ENCODE measurements around the gene PLTP.
A peak's percentile ranks its signal among the peaks of the same experiment; 100 is the strongest.

The PLTP gene

DNA sequence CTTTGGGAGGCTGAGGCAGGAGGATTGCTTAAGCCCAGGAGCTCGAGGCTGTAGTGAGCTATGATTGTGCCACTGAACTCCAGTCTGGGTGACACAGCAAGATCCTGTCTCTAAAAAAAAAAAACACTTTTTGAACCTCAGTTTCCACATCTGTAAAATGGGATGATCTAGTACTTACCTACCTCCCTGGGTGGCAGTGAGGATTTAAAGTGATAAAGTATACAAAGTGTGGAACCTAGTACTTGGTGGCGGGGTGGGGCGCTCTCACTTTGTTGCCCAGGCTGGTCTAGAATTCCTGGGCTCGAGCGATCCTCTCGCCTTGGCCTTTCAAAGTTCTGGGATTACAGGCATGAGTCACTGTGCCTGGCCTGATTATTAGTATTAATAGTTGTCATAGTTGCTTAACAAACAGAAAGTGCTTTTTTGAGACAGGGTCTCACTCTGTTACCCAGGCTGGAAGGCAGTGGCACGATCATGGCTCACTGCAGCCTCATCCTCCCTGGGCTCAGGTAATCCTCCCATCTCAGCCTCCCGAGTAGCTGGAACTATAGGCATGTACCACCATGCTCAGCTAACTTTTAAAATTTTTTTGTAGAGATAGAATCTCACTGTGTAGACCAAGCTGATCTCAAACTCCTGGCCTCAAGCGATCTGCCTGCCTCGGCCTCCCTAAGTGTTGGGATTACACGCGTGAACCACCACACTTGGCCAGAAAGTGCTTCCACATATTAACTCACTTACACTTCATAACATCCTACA is 7.0 kb upstream of the PLTP start:
- TF ChIP-seq, protein P1, sequence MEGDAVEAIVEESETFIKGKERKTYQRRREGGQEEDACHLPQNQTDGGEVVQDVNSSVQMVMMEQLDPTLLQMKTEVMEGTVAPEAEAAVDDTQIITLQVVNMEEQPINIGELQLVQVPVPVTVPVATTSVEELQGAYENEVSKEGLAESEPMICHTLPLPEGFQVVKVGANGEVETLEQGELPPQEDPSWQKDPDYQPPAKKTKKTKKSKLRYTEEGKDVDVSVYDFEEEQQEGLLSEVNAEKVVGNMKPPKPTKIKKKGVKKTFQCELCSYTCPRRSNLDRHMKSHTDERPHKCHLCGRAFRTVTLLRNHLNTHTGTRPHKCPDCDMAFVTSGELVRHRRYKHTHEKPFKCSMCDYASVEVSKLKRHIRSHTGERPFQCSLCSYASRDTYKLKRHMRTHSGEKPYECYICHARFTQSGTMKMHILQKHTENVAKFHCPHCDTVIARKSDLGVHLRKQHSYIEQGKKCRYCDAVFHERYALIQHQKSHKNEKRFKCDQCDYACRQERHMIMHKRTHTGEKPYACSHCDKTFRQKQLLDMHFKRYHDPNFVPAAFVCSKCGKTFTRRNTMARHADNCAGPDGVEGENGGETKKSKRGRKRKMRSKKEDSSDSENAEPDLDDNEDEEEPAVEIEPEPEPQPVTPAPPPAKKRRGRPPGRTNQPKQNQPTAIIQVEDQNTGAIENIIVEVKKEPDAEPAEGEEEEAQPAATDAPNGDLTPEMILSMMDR (IDR thresholded peaks at IDR 0.05; ENCODE audit: low read depth, low read length, missing control alignments): no peak
- no peak for DNase-seq (ENCODE audit: extremely low read depth, low read depth)
- H3K4me3 ChIP-seq (replicated peaks; ENCODE audit: low read depth, low read length): no peak overlapping the region

DNA sequence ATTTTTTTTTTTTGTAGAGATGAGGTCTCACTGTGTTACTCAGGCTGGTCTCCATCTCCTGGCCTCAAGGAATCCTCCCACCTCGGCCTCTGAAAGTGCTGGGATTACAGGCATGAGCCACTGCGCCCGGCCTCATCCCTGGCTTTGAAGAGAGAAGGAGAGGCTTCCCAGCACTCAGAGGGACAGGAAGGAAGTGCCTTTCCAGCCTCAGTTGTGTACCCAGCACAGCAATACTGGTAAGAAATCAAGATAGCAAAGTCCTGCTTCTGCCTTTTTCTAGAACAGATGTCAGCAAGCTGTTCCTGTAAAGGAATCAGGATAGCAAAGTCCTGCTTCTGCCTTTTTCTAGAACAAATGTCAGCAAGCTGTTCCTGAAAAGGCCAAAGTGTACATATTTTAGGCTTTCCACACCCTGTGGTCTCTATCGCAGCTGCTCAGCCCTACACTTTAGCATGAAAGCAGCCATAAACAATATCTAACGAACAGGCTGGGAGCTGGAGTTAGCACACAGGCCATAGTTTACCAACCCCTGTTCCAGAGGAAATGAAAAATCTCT is 6.3 kb upstream of the PLTP start:
- no peak for DNase-seq (ENCODE audit: extremely low read depth, low read depth)
- TF ChIP-seq, protein P1 (IDR thresholded peaks at IDR 0.05; ENCODE audit: low read depth, low read length, missing control alignments): no peak
- H3K4me3 ChIP-seq (replicated peaks; ENCODE audit: low read depth, low read length): no peak overlapping the region

DNA sequence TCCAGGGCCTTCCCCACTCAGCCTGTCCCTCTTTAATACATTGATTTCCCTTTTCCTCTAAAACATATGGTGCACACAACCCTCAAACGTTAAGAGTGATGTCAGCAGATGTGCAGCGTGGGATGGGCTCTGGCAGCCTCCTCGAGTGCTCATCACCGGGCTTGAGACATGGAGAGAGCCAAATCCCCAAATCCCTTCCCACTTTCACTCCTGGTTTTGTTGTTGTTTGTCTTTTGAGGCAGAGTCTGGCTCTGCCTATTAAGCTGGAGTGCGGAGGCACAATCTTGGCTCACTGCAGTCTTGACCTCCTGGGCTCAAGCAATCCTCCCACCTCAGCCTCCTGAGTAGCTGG is 5.8 kb upstream of the PLTP start:
- H3K4me3 ChIP-seq (replicated peaks; ENCODE audit: low read depth, low read length): no peak overlapping the region
- TF ChIP-seq, protein P1 (IDR thresholded peaks at IDR 0.05; ENCODE audit: low read depth, low read length, missing control alignments): no peak
- no peak for DNase-seq (ENCODE audit: extremely low read depth, low read depth)

DNA sequence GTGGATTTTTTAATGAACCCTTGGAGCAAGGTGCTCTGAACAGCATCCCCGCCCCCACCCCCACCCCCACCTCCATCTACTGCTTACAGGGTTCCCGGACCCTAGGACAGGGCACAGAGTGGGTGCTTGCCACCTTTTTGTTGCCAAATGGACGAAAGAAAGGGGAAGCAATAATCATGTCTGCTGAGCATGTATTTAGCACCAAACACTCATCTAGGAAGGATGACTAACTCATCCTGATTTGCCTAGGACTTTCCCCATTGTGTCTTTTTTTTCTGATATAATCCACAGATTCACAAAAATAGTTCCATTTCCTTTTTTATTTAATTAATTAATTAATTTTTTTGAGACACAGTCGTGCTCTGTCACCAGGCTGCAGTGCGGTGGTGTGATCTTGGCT is 1.2 kb upstream of the PLTP start:
- no peak for DNase-seq (ENCODE audit: extremely low read depth, low read depth)
- no peak overlapping the region for H3K4me3 ChIP-seq (replicated peaks; ENCODE audit: low read depth, low read length)
- TF ChIP-seq, protein P1 (IDR thresholded peaks at IDR 0.05; ENCODE audit: low read depth, low read length, missing control alignments): no peak

DNA sequence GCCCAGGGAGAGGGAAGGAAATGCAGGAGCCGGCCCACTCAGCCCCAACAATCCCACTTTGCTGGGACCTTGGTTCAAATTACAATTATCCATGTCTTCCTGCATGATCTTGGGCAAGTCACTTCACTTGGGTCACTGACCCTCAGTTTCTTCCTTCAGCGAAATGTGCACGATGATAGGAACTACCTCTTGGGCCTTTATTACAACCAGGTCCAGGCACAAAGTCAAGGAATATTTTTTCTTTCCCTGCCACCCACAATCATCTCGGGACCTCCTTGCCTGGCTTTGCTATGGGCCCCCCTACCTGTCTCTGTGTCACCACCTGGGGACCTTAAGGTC is 358 bp upstream of the PLTP start:
- TF ChIP-seq, protein P1 (IDR thresholded peaks at IDR 0.05; ENCODE audit: low read depth, low read length, missing control alignments): no peak
- DNase-seq (ENCODE audit: extremely low read depth, low read depth): no peak
- peak overlapping the region; percentile 74 for H3K4me3 ChIP-seq (replicated peaks; ENCODE audit: low read depth, low read length)

DNA sequence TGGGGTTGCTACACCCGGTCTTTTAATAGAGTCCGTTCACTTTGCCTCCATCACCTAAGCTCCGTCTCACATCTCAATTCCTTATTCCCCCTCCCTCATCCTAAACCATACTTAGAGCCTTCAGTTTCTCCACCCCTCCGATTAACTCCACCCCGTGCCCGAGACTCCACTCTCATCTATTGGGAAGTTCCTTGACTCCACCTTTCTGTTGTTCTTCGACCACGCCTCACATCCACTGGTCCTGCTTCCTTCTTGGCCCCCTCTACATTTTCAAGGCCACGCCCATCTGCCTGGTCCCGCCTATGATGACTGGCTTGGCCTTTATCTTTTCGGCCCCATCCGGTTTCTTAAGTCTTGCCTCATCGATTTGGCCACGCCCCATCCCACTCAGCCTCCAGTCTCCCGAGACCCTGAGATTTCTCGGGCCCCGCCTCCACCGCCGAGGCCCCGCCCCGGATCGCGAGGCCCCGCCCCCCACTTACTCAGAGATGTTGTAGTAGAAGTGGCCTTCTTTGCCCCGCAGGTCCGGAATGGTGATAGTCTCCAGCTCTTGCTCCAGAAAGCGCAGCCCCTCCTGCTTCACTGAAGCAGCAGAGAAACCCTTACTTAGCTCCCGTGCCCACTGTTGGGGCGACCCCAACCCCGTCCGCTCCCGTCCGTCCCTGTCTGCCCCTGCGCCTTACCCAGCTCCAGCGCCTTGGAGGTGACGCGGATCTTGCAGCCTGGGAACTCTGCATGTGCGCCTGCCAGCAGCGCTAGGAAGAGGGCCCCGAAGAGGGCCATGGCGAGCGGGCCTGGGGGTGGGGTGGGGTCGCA is 1.1 kb downstream of the PLTP start:
- H3K4me3 ChIP-seq (replicated peaks; ENCODE audit: low read depth, low read length): peak overlapping the region; percentile 74
- peak; percentile 99 for DNase-seq (ENCODE audit: extremely low read depth, low read depth)
- TF ChIP-seq, protein P1 (IDR thresholded peaks at IDR 0.05; ENCODE audit: low read depth, low read length, missing control alignments): no peak

Data from HFF-Myc (cell line).